Upper lobe of left lung (tissue), 6 donors: Measurements from ENCODE around the gene LIG3. TPM values are rescaled to one million over a fixed set of nuclear protein-coding genes. Genes with fewer than 3 reads are reported as not detected.

Source experiments
- ATAC-seq, 2 donors: fragments of 200-7000 bp; cut with Tn5 transposase; one replicate each; pipeline ENCODE4 v1.9.1; 2022; ENCODE audit warnings: mild to moderate bottlenecking in 2 of 2, moderate library complexity in 2 of 2; ENCODE audit not compliant: low FRiP score in 2 of 2
- DNase-seq, 2 donors: peaks; one replicate each; pipeline ENCODE4 v3.0.0-alpha.2; 2019 to 2020
- H3K27ac ChIP-seq, 4 donors: fragments of 200-600 bp; sonication (generic); one replicate each; pipeline ENCODE4 v1.5.1; 2016 to 2019
- H3K27me3 ChIP-seq, 4 donors: fragments of 200-600 bp; sonication (generic); one replicate each; pipeline ENCODE4 v1.5.1; 2017 to 2019
- H3K36me3 ChIP-seq, 4 donors: fragments of 200-600 bp; sonication (generic); one replicate each; pipeline ENCODE4 v1.5.1; 2016 to 2019
- H3K4me1 ChIP-seq, 4 donors: fragments of 200-600 bp; sonication (generic); one replicate each; pipeline ENCODE4 v1.5.1; 2018 to 2019
- H3K4me3 ChIP-seq, 4 donors: fragments of 200-600 bp; sonication (generic); one replicate each; pipeline ENCODE4 v1.5.1; 2017 to 2019; ENCODE audit warnings: mild to moderate bottlenecking in 2 of 4, moderate library complexity in 1 of 4
- H3K9me3 ChIP-seq, 4 donors: fragments of 200-600 bp; sonication (generic); one replicate each; pipeline ENCODE4 v1.5.1; 2018 to 2019
- CTCF ChIP-seq, 6 experiments: fragments of 450-650 bp in 4 of 6; fragments of 200-600 bp in 2 of 6; sonication (generic) in 2 of 6; IDR thresholded peaks; one replicate each; pipeline ENCODE4 v1.5.1; 2016 to 2019; ENCODE audit warnings: antibody characterized with exemption in 6 of 6
- EP300 ChIP-seq, 4 donors: sonication (generic); formaldehyde crosslinking; IDR thresholded peaks; one replicate each; pipeline ENCODE4 v1.5.1; 2017; ENCODE audit warnings: antibody characterized with exemption in 4 of 4, control low read depth in 2 of 4
- POLR2A ChIP-seq, 4 donors: fragments of 450-650 bp; IDR thresholded peaks; one replicate each; pipeline ENCODE4 v1.5.1; 2016 to 2017; ENCODE audit warnings: antibody characterized with exemption in 4 of 4, mild to moderate bottlenecking in 2 of 4
- POLR2AphosphoS5 ChIP-seq, 2 donors: sonication (generic); formaldehyde crosslinking; IDR thresholded peaks; one replicate each; pipeline ENCODE4 v1.5.1; 2017; ENCODE audit warnings: antibody characterized with exemption in 2 of 2
- WGBS, 2 donors: methylation state at CpG; one replicate each; pipeline ENCODE4 v1.1.5; 2017 to 2018; 5-methylcytosine and 5-hydroxymethylcytosine counted together
- total RNA-seq, 6 donors: library from RNA; depleted of rRNA in 4 of 6; stranded (reverse); fragments of >200 nt in 4 of 6; gene quantifications; one replicate each; pipeline versions ENCODE4 v1.1.0 to v1.2.1, GENCODE V29; 2016 to 2021
- donor health status: DM: no; HTN: no; CAD: no; lungs with moderate emphysema.
- donor health status: DM: no; HTN: yes; CAD: no; lungs with severe emphysema.

The LIG3 gene
- total RNA-seq, 6 donors from 2014 or later: 27.4 to 47.1 (median 29.9) TPM

GRCh38 chr17:35052780-35053179 is 72.5 kb downstream of the LIG3 start:
- H3K4me1 ChIP-seq: peaks cover 18 to 38% (median 25%) of the 10 kb centered on the region in 4 donors
- no peak overlapping the region for H3K4me3 ChIP-seq
- TF ChIP-seq POLR2A (IDR thresholded peaks at IDR 0.05): no peak
- no peak for TF ChIP-seq EP300 (IDR thresholded peaks at IDR 0.05)
- no peak for TF ChIP-seq POLR2AphosphoS5 (IDR thresholded peaks at IDR 0.05)
- TF ChIP-seq CTCF (IDR thresholded peaks at IDR 0.05): no peak
- no peak for ATAC-seq
- no peaks in the 10 kb centered on the region for H3K36me3 ChIP-seq
- peak overlapping the region in 2 of 4 donors; percentile 64 to 74 for H3K27ac ChIP-seq
- no peak for DNase-seq
- no peaks in the 10 kb centered on the region for H3K9me3 ChIP-seq
- H3K27me3 ChIP-seq: no peaks in the 10 kb centered on the region

- H3K4me1 ChIP-seq: peaks cover 18 to 38% (median 25%) of the 10 kb centered on the region in 4 donors
- H3K4me3 ChIP-seq: no peak overlapping the region
- no peak overlapping the region for H3K27ac ChIP-seq
- no peak for ATAC-seq
- no peaks in the 10 kb centered on the region for H3K27me3 ChIP-seq
- H3K9me3 ChIP-seq: no peaks in the 10 kb centered on the region
- TF ChIP-seq POLR2A (IDR thresholded peaks at IDR 0.05) (no peak), POLR2AphosphoS5 (IDR thresholded peaks at IDR 0.05) (no peak), EP300 (IDR thresholded peaks at IDR 0.05) (no peak), CTCF (IDR thresholded peaks at IDR 0.05) (no peak)
- DNase-seq: no peak
- H3K36me3 ChIP-seq: no peaks in the 10 kb centered on the region
- 88 to 95% methylated on average over 1 of the region's 1 CpG for WGBS, 2 donors
Measured at GRCh38 chr17:35053204-35053603, 72.9 kb downstream of the LIG3 start.

GRCh38 chr17:35056013-35056412 is 75.7 kb downstream of the LIG3 start:
- WGBS, 2 donors: 84 to 93% methylated on average over 3 of the region's 3 CpGs
- no peaks in the 10 kb centered on the region for H3K27me3 ChIP-seq
- H3K27ac ChIP-seq: no peak overlapping the region
- peaks cover 11 to 26% (median 16%) of the 10 kb centered on the region in 4 donors for H3K4me1 ChIP-seq
- TF ChIP-seq POLR2AphosphoS5 (IDR thresholded peaks at IDR 0.05): no peak
- no peak for TF ChIP-seq CTCF (IDR thresholded peaks at IDR 0.05)
- TF ChIP-seq EP300 (IDR thresholded peaks at IDR 0.05): no peak
- TF ChIP-seq POLR2A (IDR thresholded peaks at IDR 0.05): no peak
- peak in 1 of 2 donors; percentile 16 for ATAC-seq
- peaks cover 0 to 6% (median 0%) of the 10 kb centered on the region in 4 donors for H3K36me3 ChIP-seq
- DNase-seq: peak in 1 of 2 donors; percentile 44
- H3K9me3 ChIP-seq: no peaks in the 10 kb centered on the region
- H3K4me3 ChIP-seq: no peak overlapping the region

GRCh38 chr17:35057332-35057915 is 77.1 kb downstream of the LIG3 start:
- DNase-seq: no peak
- peaks cover under 1 to 12% (median 5%) of the 10 kb centered on the region in 4 donors for H3K4me1 ChIP-seq
- H3K9me3 ChIP-seq: no peaks in the 10 kb centered on the region
- H3K27me3 ChIP-seq: no peaks in the 10 kb centered on the region
- H3K36me3 ChIP-seq: peaks cover 0 to 10% (median 0%) of the 10 kb centered on the region in 4 donors
- no peak for ATAC-seq
- no peak overlapping the region for H3K27ac ChIP-seq
- H3K4me3 ChIP-seq: no peak overlapping the region
- TF ChIP-seq EP300 (IDR thresholded peaks at IDR 0.05) (no peak), CTCF (IDR thresholded peaks at IDR 0.05) (no peak), POLR2A (IDR thresholded peaks at IDR 0.05) (no peak), POLR2AphosphoS5 (IDR thresholded peaks at IDR 0.05) (no peak)
- WGBS, 2 donors: 93 to 95% methylated on average over 1 of the region's 1 CpG

Other genes with a start within 250 kb of the LIG3 start
- gene CCT6B, start 19.1 kb upstream of the LIG3 start, total RNA-seq: 1 to 10 TPM in 4 of 6 donors, under 1 TPM in 2; 0.54 to 4.5 (median 1.7) TPM
- 10 to 100 TPM in 5 of 6 donors, 1 to 10 TPM in 1; 9.8 to 29.3 (median 14.1) TPM for gene ZNF830, start 19.0 kb upstream of the LIG3 start, total RNA-seq
- 10 to 100 TPM; 17.6 to 30.8 (median 25.3) TPM for gene RFFL, start 83.2 kb downstream of the LIG3 start, total RNA-seq
- gene RAD51D, start 139.3 kb downstream of the LIG3 start, total RNA-seq: 10 to 100 TPM in 2 of 6 donors, 1 to 10 TPM in 4; 3.5 to 14.7 (median 7.5) TPM
- gene FNDC8, start 141.1 kb downstream of the LIG3 start, total RNA-seq: not detected
- 10 to 100 TPM in 5 of 6 donors, 1 to 10 TPM in 1; 6.7 to 14.6 (median 11.1) TPM for gene NLE1, start 161.8 kb downstream of the LIG3 start, total RNA-seq
- gene UNC45B, start 167.3 kb downstream of the LIG3 start, total RNA-seq: under 1 TPM in 4 of 6 donors, not detected in 2; 0.10 to 0.61 (median 0.20) TPM
- not detected for gene SLC35G3, start 213.9 kb downstream of the LIG3 start, total RNA-seq